GM21737 (cell line): ENCODE measurements around the gene UST.
"Not testable (repeated sequence)": the region's sequence is repeated elsewhere in the genome, so short reads cannot be mapped to it uniquely, and the experiment has no call there.

ENCODE experiments used
- ATAC-seq: cut with Tn5 transposase; IDR thresholded peaks from one replicate; pipeline ENCODE4 v1.9.1; 2021; ENCODE audit warnings: mild to moderate bottlenecking, moderate library complexity; ENCODE audit not compliant: unreplicated experiment

UST gene

DNA sequence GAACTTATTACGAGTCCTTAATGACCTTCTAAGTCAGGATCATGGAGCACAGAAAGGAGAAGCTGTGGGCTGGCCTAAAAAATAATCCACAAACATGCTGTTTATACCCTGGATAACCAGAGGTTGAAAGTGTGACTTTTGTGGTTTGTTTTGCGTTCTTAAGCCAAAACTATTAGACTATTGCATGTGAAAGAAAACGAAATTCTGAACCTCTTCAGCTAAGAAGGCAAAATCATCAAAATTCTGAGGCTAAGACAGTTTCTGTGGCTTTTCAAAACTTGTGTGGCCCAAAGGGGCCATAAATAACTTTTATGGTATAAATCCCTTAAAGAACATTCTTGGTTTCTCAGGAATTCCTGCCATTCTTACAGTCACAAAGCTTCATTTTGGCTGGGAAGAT, 251.0 kb downstream of the UST start:
- no peak for ATAC-seq

DNA sequence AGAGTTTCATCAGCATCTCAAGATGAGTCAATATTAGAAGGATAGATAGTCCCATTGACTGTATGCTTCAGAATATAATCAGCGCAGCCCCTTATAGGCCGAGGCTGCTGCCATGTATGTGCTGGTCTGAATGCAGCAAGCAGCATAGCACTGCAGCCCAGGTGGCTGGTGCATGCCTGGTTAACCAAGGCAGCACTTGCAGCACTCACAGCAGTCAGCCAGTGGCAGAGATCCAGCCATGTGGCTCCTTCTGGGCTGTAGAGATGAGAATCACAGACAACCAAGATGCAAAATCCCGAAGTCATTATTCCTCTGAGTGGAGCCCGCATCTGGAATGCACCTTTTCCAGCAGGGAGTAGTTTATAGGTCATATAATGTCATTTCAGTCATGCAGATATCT, 251.9 kb downstream of the UST start:
- no peak for ATAC-seq

DNA sequence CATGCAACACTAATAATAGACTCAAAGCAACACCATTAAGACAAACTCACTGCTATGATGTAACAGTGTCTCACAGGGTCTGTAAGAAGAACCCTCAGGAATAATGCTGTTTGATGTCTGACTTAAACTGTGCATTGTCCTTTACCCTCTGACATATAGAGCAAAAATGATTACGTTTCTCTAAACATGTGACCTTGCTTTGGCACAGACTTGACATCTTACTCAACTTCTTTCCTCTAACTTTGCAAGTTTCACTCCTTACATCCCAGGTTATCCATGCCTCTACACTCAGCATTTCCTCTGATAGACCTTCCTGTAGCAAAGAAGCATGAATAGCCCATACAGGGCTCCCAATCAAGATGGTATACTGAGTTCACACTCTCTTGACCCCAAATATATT, 252.7 kb downstream of the UST start:
- ATAC-seq = no peak

DNA sequence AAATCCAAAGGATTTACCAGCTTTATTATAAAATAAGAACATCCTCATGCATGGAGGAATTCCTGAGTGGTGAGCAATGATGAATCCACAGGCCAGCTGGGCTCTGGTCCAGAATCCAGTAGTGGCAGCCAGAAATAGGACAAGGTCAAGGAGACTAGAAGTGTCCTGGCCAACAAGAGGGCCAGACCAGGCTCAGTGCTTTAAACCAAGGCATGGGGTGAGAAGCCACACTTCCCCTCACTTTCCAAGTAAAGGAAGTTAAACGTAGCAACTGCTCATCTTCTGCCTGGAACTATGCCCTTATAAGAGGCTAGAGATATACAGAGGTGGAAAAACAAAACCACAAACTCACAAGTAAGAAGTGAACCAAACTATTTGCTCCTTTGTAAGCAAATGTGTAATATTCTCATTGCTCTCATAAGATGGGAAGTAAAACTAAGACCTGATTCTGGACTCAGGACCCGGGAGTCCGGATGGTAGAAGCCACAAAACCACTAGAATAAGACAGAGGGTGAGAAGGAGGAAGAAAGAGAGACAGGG, 253.2 kb downstream of the UST start:
- ATAC-seq = no peak

DNA sequence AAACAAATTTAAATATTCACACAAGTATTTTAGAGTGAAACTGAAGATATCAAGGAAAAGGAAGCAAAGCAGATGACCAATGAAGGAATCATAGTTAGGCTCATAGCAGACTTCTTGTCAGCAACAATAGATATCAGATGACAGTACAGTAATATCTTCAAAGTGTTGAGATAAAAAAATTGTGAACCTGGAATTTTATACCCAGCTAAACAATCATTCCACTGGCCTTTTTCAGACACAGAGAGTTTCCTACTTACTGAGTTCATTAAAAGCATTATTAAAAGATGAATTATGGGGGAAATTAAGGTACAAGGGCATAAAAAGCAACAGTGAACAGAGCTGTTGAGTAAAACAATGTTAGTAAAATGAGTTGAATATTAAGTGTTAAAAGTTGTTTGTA, 254.6 kb downstream of the UST start:
- ATAC-seq = no peak

DNA sequence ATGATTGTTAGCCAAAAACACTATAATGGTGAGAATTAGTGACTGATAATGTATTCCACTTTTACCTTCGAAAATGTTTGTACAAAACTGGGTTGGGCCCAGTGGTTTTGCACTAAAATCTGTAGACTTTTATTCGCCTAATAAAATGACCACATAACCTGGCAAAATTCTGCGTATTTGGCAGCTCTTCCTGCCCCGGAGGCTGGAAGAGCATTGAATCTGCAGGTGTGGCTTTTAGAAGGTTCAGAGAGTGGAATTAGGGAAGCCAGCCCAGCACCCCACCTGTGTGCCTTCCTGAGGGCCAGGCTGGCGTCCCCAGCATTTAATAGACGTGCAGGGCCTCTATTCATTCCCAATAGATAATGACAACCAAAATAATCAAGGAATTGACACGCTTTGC, 256.7 kb downstream of the UST start:
- ATAC-seq = no peak

DNA sequence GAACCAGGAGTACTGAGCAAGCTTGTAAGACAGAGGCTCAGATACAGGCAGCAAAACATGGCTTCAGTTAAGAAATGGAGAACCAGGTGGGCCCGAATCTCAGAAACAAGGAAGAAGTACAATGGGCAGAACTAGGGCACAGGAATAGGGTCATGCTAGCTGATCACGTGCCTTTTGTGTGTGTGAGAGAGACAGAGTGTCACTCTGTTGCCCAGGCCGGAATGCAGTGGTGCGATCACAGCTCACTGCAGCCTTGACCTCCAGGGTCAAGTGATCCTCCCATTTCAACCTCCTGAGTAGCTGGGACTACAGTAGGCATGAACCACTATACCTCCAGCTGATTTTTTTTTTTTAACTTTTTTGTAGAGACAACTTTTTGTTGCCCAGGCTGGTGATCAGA, 257.8 kb downstream of the UST start:
- no peak for ATAC-seq

DNA sequence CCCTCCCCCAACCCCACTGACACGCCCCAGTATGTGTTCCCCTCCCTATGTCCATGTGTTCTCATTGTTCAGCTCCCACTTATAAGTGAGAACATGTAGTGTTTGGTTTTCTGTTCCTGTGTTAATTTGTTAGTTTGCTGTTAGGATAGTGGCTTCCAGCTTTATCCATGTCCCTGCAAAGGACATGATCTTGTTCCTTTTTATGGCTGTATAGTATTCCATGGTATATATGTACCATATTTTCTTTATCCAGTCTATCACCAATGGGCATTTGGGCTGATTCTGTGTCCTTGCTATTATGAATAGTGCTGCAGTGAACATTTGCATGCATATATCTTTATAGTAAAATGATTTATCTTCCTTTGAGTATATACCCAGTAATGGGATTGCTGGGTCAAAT, 259.4 kb downstream of the UST start:
- not testable (repeated sequence) for ATAC-seq

DNA sequence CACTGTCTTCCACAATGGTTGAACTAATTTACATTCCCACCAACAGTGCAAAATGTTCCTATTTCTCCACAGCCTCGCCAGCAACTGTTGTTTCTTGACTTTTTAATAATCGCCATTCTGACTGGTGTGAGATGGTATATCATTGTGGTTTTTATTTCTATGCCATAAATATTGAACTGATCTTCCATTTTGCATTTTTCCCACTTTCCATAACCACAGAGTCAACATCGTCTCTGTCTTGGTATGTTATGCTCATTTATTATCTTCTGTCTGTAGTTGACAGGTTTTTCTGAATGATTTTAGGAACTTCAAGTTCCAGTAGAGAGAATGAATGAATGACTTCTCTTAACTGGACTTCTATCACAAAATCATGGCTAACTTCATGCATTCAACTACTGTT, 259.8 kb downstream of the UST start:
- ATAC-seq = no peak

DNA sequence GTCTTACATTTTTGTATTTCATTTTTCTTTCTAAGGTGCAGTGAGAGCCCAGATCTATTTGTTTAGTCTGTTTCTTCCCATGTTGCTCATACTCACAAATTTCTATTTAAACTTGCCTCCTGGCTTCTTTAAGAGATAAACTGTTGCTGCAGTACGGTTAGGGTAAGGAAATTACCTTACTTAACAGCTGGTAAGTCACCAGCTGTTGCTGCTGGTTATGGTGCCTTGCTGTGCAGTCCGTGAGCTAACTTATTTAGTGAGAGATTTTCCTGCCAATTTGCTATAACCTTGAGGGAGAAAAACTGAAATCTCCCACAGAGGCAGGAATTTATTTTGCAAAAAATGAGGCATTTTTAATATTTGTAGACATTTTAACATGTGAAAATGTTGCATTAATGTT, 261.0 kb downstream of the UST start:
- ATAC-seq = no peak

DNA sequence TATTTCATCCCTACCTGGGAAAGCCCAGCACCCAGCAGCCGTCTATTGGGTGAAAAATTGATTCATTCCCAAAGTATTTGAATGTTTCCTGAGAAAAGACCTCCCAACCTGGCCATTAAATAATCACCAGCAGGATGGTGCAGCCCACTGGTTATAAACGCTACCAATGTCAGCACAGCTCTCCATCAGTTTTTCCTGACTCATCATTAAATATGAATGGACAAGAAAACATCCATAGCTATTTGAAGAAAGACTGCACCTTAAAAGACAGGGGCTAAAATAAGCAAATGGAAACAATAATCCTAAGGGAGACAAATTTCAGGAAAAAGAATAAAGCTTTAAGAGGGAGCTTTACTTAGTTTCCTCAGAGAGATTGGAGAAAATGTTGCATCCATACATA, 261.9 kb downstream of the UST start:
- ATAC-seq = no peak

DNA sequence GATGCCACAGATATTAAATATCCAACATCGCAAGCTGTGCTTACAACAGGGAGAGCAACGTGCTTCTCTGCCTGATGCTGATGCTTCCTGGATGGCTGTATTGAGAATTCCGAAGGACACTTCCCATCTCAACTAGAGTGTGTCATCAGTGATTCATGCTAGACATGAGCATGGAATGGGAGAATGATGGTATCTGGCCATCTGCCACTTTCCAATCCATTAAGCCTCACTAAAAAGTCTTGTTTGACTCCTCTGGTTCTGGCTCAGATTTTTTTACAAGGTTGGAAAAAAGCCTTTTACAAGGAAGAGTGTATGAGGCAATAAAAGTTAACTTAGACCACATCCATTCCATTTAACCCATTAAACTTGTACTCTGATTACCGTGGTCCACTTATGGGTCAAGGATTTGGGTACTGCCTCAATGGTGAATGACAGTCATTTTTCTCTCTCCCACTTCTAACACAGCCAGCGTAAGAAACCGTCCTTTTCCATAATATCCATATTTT, 265.3 kb downstream of the UST start:
- no peak for ATAC-seq

DNA sequence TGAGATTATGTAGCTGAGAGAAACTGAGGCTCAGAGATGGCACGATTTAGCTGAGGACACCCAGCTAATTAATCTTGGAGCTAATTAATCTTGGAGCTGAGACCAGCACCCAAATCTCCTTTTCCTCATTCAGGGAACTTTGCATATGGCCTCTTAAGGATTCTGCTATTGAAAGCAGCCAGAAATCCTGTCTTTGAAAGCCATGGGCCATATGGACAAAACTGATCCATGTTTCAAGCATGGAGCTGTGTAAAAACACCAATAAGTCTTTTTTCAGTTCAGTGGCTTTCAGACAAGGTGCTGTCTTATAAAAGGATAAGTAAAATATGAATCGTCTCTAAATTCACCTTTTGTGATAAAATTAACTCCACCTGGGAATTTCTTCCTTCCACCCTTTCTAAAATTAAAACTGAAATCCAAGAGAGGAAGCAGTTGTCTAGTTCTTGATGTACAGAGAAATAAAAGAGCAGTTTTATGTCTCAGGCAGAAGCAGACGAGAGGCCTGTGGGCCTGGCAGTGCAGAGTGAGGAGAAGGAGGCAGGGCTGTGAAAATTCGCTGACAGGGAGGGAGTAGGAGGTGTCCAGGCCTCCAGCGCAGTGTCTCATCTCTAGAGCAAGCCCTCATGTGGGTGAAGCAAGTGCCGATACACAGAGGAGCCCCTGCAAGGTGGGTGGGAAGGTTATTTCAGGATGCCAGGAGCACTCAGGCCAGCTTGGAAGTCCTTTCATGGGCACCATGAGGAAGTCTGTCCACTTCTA, 266.9 kb downstream of the UST start:
- ATAC-seq = no peak

DNA sequence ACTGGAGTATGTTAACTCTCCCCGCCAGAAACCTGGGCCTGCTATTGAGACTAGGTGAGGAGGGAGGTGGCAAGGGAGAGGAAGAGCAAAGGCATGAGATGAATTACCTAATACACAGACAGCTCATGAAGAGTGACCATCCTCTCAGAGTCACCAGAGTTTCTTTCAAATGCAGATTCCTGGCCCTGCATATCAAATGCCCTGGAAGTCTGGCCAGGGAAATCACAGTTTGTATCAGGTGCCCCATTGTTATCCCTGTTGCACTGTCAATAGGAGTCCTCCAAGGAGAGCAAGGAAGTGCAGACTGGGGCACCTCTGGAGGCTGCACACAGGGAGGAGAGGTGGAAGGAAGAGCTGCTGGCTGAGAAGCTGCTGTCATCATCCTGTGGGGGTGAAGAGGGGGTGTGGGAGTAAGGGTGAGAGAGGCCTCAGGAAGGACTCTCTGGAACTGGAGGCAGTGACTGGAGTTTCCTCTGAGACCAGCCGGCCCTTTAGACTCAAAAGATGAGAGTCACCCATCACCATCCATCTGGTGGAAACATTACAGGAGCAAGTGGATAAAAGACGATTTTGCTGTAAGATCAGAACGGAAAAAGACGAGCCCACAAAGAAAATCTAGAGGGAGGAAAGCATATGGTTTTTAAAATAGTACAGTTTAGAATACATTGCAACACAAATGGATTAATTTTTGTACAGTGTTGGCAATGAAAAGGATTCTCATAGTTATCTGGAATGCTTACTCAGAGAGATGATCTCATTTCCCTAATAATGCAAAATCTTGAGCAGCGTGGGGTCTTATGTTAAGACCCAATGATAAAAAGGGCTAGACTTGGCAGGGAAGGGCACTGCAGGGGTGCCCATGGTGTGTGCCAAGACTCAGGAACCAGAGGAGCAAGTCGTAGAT, 268.1 kb downstream of the UST start:
- no peak for ATAC-seq

DNA sequence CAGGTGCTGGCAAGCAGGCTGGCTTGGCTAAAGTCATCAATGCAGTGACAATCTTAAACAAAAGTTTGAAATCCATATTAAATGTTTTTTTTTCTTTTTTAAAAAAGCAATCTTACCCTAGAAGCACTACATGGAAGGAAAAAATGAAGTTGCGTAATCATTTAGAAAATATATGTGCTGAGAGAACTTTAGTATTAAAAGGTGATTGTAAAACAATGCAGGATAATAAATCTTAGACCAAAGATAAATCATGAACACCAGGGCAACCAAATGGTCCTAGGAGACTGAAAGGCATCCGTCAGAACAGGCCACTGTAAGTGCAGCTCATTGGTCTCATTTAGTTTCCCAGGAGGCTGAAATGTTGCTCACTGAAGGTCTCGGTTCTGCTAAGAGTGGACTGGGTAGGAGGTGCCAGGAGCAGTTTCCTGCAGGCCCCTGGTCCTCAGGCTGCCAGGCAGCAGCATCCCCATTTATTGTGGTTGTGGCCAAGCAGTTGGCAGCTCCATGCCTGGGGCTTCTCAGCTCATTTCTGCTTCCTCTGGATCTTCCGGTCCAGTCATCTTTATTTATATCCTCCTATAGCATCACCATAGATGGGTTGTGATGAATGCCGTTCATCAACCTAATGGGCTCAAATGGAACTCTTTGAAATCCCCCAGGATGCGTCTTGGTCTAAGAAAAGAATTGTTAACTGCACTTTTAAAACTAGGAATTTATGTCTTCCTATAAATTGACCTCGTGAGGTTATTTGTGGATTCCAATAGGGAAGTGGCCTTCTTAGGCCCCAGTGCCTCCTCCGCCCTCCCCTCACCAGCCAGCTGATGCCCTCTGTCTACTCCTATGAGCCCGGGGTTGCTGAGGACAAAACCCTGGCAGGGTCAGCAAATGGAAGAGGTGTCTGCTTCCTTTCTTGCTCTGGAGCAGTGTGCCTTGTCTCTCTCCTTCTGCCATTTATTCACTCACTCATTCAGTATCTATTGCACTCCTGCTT, 269.0 kb downstream of the UST start:
- ATAC-seq = no peak

DNA sequence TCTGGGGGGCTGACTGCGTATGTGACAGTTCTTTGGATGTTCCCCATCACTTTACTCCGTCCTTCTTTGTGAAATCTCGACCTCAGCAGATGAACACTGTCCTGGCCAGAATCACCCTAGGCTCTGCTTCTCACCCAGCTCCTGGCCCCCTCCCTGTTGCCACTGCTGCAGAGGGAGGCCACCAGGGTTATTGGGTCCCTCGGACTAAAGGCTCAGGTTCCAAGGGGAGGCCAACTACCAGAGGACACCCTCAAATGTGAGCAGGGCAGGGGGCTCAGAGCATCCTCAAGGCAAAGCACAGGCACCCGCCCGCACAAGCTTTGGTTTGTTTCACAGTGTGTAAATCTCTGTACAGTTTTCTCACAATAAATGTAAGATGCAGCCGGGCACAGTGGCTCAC, 269.9 kb downstream of the UST start:
- no peak for ATAC-seq

DNA sequence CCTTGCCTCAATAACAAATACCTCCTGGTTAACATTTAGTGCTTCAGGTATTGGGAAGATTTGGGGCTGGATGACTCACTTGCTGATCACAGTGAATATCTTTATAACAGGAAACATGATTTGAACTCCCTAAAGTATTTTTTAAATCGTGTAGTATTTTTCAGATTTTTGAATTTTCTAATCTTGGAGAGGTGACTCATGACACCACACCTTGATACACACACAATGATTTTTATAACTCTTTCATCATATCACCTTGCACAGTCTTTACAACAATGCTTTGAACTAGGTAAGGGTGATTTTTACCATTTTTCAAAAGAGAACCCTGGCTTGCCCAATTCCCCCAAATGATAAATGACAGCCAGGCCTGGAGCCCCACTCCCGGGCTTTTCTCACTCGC, 273.5 kb downstream of the UST start:
- no peak for ATAC-seq

DNA sequence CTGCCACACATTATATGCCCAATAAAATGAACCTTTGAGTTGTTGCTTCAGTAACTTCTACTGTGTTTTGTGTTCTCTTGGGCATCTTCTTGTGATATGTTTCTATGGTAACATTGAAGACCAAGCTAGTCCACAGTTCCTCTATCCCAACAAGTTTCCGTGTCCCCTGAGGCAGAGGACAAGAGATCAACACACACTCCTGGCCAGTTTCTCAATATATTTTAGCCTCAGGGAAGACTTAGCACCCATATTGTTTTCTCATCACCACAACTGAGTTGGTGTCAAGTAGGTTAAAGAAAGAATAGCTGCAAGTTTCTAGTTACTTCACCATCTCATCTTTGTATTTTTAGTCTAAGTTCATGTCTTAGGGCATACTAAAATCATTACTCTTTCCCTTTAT, 277.5 kb downstream of the UST start:
- no peak for ATAC-seq

DNA sequence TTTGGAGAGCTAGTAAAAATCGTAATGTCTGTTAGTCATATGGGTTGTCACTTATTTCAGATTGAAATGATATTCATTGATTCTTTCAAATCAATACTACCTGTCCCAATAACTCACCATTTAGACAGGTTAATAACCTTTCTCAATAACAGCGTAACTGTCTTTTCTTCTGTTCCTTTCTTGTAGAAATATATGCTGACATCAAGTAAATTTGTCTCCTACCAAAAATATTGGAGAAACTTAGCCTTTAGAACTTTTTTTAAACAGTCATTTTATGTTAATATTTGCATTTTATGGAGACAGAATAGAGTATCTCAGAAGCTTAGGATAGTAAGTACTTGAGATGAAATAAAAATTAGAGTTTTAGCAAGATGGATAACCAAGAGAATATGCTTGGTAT, 278.2 kb downstream of the UST start:
- no peak for ATAC-seq

DNA sequence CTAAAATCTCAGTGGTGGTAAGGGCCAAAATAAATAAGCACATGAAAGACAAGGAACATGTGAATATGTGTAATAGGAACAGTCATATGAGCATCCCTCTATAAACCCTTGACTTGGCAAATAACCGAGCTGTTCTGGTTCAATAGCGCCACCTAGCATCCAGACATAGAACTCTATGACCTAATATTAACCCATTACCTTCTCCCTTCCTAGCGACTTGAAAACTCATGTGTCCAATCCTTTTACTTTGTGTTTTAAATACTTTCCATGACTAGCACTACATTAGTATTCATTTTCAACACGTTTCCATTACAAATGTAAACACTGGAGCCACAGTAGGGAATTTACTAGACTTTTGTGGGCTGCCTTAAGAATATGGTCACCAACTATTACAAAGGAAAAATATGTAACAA, 279.7 kb downstream of the UST start:
- ATAC-seq = no peak

DNA sequence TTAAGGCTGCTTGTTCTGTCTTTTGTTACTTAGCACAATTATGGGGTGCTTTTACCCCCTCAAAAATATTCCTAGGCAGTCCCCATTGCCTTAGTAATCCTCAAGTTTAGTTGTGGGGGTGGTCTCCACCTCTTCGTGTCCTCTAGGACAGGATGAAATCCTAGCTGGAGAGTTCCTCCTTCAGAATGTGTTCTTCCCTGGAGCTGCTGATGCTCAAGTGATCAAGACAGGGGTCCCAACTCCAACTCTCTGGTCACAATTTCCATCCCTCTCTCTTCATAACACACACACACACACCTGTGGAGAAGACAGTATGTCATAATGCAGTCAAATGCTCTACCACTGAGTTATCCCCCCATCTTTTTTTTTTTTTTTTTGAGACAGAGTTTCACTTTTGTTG, 280.7 kb downstream of the UST start:
- ATAC-seq = no peak
